Measurements from ENCODE around the gene GNAT2.

GRCh38 chr1:109625176-109625575 lies 5.8 kb upstream of the GNAT2 start:
- no peak for TF ChIP-seq CTCF (IDR thresholded peaks at IDR 0.05; ENCODE audit: low read depth, low read length, poor library complexity, severe bottlenecking)
- no peak for TF ChIP-seq EZH2phosphoT487 (IDR thresholded peaks at IDR 0.05; ENCODE audit: borderline replicate concordance, low read length)
